Stimulated activated CD8-positive, alpha-beta memory T cell treated with anti-CD3 and anti-CD28 coated beads, Interleukin-4, amount 100 ng/mL, for 1 hour (primary cell): ENCODE data around the gene PANK4.

ENCODE experiments used
- DNase-seq, 2 donors: peaks; one replicate each; pipeline ENCODE4 v3.0.0-alpha.2; 2020; ENCODE audit warnings: low read depth in 2 of 2, low spot score in 1 of 2

The PANK4 gene

DNA sequence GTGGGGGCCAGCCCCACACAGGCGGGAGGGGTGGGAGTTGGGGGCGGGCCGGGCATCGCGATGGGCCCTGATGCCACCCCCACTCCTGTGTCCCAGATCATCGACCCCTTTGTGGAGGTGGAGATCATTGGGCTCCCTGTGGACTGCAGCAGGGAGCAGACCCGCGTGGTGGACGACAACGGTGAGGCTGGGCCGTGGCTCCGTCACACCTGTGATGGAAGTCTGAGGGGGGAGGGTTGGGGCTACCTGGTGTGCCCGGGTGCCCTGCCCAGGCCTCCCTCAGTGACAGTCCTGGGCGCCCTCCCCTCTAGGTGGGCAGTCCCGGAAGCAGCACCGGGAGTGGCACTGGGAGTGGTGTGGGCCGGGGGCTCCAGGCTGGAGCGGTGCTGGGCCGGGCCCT is 27.7 kb downstream of the PANK4 start:
- DNase-seq: no peak

DNA sequence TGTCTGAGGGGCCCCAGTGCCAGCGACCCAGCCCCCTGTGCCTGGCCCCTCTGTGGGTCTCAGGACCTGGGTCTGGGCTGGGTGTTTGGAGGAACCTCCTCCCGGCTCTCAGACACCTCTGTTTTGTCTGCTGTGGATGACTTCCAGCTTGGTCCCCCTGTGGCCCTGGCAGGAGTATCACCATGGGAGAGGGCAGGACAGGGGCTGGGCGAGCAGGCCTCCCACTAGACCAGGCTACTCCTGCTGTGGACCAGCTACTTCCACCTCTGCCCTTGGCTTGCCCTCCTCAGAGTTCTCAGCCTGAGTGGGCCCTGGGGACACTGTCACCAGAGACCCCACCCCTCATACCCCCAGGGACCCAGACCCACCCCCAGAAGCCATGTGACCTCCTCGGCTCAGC is 28.5 kb downstream of the PANK4 start:
- DNase-seq: no peak

- no peak for DNase-seq
Measured at GRCh38 chr1:2496746-2497145, 29.6 kb downstream of the PANK4 start.

GRCh38 chr1:2496087-2496622 is 30.2 kb downstream of the PANK4 start:
- no peak for DNase-seq

DNA sequence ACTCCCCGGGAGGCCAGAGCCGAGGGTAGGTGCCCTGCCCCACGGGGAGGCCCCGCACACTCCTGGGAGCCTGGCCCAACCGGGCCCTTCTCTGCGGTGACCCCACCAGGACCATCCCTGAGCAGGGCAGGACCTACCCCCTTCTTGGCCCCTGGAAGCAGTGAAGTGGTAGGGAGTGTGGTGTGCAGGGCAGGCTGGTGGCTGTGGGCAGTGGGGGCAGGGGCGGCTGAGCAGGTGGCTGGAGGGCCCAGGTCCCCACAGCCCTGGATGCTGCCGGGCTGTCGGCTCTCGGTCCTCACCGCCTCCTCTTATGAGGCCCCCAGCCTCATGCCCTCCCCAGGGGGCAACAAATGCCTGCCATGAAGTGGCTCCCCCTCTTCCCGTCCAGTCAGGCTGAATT is 30.9 kb downstream of the PANK4 start:
- DNase-seq: no peak

DNA sequence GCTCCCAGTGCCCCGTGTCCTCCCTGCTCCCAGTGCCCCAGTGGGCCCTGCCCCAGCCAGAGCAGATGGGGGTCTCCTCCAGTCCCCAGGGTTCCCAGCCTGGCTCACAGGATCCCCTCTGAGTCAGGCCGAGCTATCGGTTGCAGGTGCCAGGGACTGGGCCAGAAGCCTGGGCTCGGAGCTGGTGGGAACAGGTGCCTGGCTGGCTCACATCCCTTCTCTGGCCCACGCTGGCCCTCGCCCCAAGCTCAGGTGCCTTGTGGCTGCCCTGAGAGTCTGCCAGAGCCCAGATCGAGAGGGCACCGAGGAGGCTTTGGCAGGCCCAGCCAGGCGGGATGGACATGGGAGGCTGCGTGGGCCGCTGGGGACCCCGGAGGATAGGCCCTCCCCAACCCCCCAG is 31.4 kb downstream of the PANK4 start:
- no peak for DNase-seq

DNA sequence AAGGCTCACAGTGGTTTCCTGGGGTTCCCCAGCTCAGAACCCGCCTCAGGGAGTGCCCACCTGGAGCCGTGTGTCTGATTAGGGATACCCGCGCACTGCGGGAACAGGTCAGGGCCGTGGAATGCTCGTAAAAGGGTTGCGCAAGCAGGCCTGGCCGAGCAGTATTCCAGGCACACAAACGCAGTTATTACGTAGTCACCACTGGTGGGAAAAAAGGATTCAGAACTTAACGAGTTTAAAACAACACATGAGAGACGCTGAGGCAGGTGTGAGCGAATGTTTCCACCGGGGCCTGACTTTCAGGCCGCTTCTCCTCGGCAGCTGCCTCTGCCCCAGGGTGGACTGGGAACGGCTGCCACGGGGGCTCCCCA is 32.1 kb downstream of the PANK4 start:
- DNase-seq: no peak

GRCh38 chr1:2493691-2494322 is 32.6 kb downstream of the PANK4 start:
- DNase-seq: no peak

GRCh38 chr1:2493218-2493617 is 33.2 kb downstream of the PANK4 start:
- DNase-seq: no peak

GRCh38 chr1:2492091-2492490 is 34.3 kb downstream of the PANK4 start:
- no peak for DNase-seq

DNA sequence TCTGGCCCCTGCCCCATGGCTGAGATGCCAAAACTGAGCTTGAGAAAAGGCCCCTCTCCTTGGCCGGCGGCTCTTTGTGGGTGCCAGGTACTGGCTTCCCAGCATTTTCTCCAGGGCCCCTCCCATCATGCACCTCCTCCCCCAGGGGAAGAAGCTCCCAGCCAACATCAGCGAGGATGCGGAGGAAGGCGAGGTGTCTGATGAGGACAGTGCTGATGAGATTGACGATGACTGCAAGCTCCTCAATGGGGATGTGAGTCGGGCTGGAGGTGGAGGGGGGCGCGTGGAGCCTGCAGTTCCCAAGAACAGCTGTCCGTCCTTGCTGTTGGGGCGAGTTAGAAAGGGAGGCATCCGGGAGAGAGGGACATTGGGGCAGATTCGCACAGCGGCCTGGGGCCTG is 36.8 kb downstream of the PANK4 start:
- no peak for DNase-seq

- DNase-seq: no peak
Measured at GRCh38 chr1:2488688-2489087, 37.7 kb downstream of the PANK4 start.

- DNase-seq: no peak
Measured at GRCh38 chr1:2486558-2486957, 39.8 kb downstream of the PANK4 start.

GRCh38 chr1:2486041-2486440 is 40.4 kb downstream of the PANK4 start:
- no peak for DNase-seq

DNA sequence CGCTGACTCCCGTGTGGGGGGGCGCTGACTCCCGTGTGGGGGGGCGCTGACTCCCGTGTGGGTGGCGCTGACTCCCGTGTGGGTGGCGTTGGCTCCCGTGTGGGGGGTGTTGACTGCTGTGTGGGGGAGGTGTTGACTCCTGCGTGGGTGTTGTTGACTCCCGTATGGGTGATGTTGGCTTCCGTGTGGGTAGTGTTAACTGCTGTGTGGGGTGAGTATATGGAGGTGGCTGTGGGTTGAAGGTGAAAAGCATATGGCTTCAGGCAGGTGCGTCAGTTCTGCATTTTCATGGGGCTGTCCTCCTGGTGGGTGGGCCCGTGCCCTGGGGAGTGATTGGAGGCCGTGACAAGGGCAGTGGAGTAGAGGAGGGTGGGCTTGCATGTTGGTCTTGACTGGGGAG is 42.4 kb downstream of the PANK4 start:
- no peak for DNase-seq

GRCh38 chr1:2483026-2483425 is 43.4 kb downstream of the PANK4 start:
- no peak for DNase-seq

DNA sequence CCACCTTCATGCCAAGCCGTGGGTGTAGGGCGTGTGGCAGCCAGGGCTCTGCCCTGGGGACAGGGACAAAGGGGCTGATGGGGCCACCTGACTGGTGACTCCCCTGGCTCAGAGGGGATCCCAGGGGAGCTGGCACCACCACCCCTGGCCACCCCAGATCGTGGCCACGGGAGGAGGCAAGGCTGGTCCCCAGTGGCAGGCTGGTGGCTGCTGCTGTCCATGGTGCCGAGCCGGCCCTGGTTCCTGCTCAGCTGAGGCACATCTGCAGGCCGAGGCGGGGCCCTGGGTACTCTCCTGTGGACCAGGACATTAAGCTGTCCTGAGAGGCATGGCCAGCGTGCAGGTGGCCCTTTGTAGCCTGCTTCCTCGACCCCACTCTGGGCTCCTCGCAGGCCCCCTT is 43.8 kb downstream of the PANK4 start:
- DNase-seq: no peak

- no peak for DNase-seq
Measured at GRCh38 chr1:2481885-2482284, 44.5 kb downstream of the PANK4 start.

- no peak for DNase-seq
Measured at GRCh38 chr1:2480986-2481364, 45.4 kb downstream of the PANK4 start.

DNA sequence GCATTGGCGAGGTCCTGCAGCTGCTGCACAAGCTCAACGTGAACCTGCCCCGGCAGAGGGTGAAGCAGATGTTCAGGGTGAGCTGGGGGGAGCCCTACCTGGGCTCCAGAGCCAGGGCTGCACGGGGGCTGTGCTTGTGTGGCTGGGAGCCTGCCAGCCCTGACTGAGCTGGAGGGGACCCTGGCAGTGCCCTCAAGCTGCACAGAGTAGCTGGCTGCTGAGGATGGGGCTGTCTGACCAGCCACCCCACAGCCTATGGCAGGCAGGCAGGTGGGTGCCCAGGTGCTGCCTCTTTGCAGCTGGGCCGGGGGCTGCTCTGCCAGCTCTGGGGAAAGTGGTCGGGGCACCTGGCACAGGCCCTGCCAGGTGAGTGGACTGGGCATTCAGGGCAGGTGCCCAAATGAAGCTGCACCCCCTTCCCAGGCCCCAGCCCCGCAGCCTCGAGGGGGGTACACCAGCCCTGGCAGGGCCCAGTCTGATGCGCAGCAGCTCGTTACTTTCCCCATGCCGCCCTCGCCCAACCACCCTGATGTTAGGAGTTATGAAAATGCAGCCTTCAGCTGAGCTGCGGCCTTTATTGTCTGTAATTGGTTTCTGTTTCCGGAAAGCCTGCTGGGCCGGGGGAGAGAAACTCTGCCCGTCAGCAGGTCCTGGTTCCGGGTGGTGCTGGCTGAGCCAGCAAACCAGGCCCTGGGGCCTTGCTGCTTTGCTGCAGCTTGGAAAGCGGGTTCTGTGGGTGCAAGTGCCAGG is 46.0 kb downstream of the PANK4 start:
- DNase-seq: no peak

- no peak for DNase-seq
Measured at GRCh38 chr1:2479618-2480017, 46.8 kb downstream of the PANK4 start.

DNA sequence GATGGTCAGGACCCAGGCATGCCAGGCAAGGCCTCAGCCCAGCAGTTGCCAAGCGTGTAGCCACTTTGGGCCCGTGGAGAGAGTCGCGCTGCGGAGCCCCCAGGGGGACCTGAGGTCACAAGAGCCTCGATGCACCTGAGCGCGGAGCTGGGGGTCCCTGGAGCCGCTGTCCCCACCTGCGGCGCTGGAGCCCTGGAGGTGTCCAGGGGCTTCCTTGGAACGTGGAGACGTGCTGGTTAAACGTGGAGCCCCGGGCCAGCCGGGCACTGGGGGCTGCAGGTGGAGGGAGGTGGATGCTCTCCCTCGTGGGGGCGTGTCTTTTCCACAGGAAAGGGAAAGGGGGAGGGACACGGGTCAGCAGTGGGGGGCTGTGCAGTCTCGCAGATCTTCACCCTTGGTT is 47.2 kb downstream of the PANK4 start:
- no peak for DNase-seq
